GM21723 (cell line): ENCODE results near the gene FAM120B.

Experiments
- ATAC-seq: cut with Tn5 transposase; IDR thresholded peaks from one replicate; pipeline ENCODE4 v1.9.1; 2021; ENCODE audit warnings: mild to moderate bottlenecking, moderate library complexity; ENCODE audit not compliant: unreplicated experiment

Gene FAM120B

DNA sequence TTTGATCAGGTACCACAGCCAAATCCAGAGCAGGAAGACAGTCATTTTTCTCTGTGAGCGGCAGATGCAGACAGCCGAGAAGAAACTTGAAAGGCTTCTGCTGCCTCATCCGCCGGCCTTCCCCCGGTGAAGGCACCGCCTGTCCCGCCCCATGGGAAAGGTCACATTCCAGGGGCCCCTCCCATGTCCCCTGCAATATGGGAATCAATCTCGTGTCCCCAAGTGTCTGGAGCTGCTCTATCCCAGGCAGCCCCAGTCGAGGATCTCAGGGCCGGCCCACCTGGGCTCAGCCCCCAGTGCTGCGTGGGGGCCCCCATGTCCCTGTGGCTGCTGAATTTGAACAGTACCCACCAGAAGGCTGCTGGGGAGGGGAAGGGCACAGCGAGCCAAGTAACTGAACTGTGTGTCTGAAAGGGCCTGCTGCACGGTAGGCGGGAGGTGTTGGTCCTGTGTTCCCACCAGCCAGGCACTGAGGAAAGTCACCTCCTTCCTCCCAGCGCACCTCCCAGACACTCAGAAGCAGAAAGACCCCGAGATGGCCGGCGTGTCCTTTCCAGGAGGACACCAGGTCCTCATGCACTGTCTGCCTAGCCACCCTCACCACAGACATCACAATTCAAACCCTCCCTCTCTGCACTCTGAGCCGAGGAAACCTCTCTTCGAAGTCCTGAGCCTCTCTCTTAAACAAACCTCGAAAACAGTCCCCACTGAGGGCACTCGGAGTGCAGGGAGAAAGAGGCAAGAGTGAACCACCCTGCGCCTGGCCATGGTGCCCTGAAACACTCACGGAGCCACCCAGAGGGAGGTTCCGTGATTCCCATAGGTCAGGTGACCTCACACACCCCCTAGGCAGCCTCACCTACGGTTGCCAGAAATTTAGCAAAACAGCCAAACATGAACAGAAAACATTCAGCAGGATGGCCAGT lies 147.3 kb downstream of the FAM120B start:
- ATAC-seq, result no peak

GRCh38 chr6:170454512-170455285 lies 148.1 kb downstream of the FAM120B start:
- no peak for ATAC-seq

- ATAC-seq, result no peak
Measured at GRCh38 chr6:170455335-170455979, 148.9 kb downstream of the FAM120B start.

DNA sequence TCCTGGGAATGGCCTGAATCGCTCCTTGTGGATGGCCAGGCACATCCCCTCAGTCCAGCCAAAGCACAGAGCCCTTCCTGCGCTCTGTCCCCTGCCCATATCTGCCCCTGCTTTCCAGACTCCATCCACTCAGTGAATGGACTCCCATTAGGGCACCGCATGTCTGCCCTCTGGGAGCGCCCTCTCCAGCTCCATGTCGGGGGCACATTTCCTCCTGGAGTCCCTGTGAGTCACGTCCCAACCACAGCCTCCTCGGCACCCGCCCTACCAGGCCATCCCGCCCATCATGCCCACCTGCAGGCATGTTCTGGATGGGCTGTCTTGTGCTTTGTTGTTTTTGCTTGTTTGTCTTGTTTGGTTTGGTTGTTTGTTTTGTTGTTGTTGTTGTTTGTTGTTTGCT lies 149.8 kb downstream of the FAM120B start:
- ATAC-seq, result no peak
